SK-N-SH (cell line): Measurements from ENCODE around the gene GHRL. TPM values are rescaled to one million over a fixed set of nuclear protein-coding genes. Genes with fewer than 3 reads are reported as not detected.

ENCODE experiments used
- CTCF ChIA-PET: fragments of 300-600, 350-600 bp; formaldehyde crosslinking; extraction: SDS; loops from one replicate; lab custom pipeline; 2021; lab: Yijun Ruan, JAX
- POLR2A ChIA-PET: fragments of 350-600 bp; sonication (Branson Sonifier 250); formaldehyde crosslinking; extraction: SDS; loops from one replicate; lab custom pipeline; 2020; ENCODE audit warnings: antibody characterized with exemption, inconsistent platforms; lab: Yijun Ruan, JAX
- DNase-seq: peaks from one replicate; pipeline ENCODE4 v3.0.0; 2012
- H2AFZ ChIP-seq: fragments of 200-600 bp; sonication (generic); 2 replicates; pipeline ENCODE4 v1.8.1; 2016; ENCODE audit warnings: antibody characterized with exemption, mild to moderate bottlenecking, low read depth
- H3F3A ChIP-seq: fragments of 200-600 bp; sonication (generic); replicated peaks from 2 replicates; pipeline ENCODE3; 2016; ENCODE audit warnings: antibody characterized with exemption, mild to moderate bottlenecking; ENCODE audit not compliant: insufficient read depth
- H3K27ac ChIP-seq, 2 experiments: fragments of 200-500 bp in 1 of 2; fragments of 200-600 bp in 1 of 2; sonication (Bioruptor generic) in 1 of 2; sonication (generic), shearing (Covaris generic) in 1 of 2; 2 replicates each; pipeline versions ENCODE4 v1.5.1 to v1.6.1; 2014 to 2016; ENCODE audit warnings: low read depth in 2 of 2, inconsistent platforms in 1 of 2, low read length in 1 of 2, mild to moderate bottlenecking in 1 of 2, mixed read lengths in 1 of 2
- H3K27me3 ChIP-seq: fragments of 200-600 bp; sonication (generic), shearing (Covaris generic); 2 replicates; pipeline ENCODE4 v1.6.1; 2016; ENCODE audit warnings: mixed run types; ENCODE audit not compliant: insufficient read depth
- H3K36me3 ChIP-seq, 2 experiments: fragments of 200-500 bp in 1 of 2; fragments of 200-600 bp in 1 of 2; sonication (Bioruptor generic) in 1 of 2; sonication (generic) in 1 of 2; replicated peaks in 1 of 2; 2 replicates each; pipeline versions ENCODE3 to v1.5.1; 2014 to 2016; ENCODE audit warnings: low read length in 1 of 2, mild to moderate bottlenecking in 1 of 2; ENCODE audit not compliant: insufficient read depth in 2 of 2, control insufficient read depth in 1 of 2
- H3K4me1 ChIP-seq, 2 experiments: fragments of 200-500 bp in 1 of 2; fragments of 200-600 bp in 1 of 2; sonication (Bioruptor generic) in 1 of 2; sonication (generic), shearing (Covaris generic) in 1 of 2; 2 replicates each; pipeline versions ENCODE4 v1.5.1 to v1.6.1; 2014 to 2016; ENCODE audit warnings: low read depth in 1 of 2, low read length in 1 of 2, mixed run types in 1 of 2; ENCODE audit not compliant: insufficient read depth in 2 of 2, control insufficient read depth in 1 of 2
- H3K4me2 ChIP-seq: fragments of 200-600 bp; sonication (generic), shearing (Covaris generic); 2 replicates; pipeline ENCODE4 v1.6.1; 2017; ENCODE audit warnings: mixed run types
- H3K4me3 ChIP-seq, 2 experiments: fragments of 200-500 bp in 1 of 2; fragments of 200-600 bp in 1 of 2; sonication (Bioruptor generic) in 1 of 2; sonication (generic), shearing (Covaris generic) in 1 of 2; 2 replicates each; pipeline versions ENCODE4 v1.5.1 to v1.8.1; 2014 to 2016; ENCODE audit warnings: low read depth in 2 of 2, inconsistent platforms in 1 of 2, low read length in 1 of 2, mild to moderate bottlenecking in 1 of 2, mixed read lengths in 1 of 2, moderate library complexity in 1 of 2
- H3K79me2 ChIP-seq: fragments of 200-600 bp; sonication (generic); 2 replicates; pipeline ENCODE4 v1.8.1; 2017; ENCODE audit warnings: mild to moderate bottlenecking; ENCODE audit not compliant: insufficient read depth
- H3K9ac ChIP-seq: fragments of 200-600 bp; sonication (generic); 2 replicates; pipeline ENCODE4 v1.6.1; 2017; ENCODE audit warnings: mixed run types
- H3K9me2 ChIP-seq: fragments of 200-600 bp; sonication (generic); 2 replicates; pipeline ENCODE4 v1.6.1; 2017; ENCODE audit warnings: mixed run types
- H3K9me3 ChIP-seq: fragments of 200-600 bp; sonication (generic); 2 replicates; pipeline ENCODE4 v1.6.1; 2017; ENCODE audit warnings: mixed run types, mild to moderate bottlenecking, moderate library complexity
- H4K20me1 ChIP-seq: fragments of 200-600 bp; sonication (generic); 2 replicates; pipeline ENCODE4 v1.6.1; 2017; ENCODE audit warnings: mild to moderate bottlenecking, mixed run types; ENCODE audit not compliant: insufficient read depth
- FOXM1 ChIP-seq: IDR thresholded peaks from 2 replicates; pipeline ENCODE4 v1.4.0; 2012; ENCODE audit warnings: low read depth, mild to moderate bottlenecking
- GATA2 ChIP-seq: sonication (generic); formaldehyde crosslinking; IDR thresholded peaks from 2 replicates; pipeline ENCODE4 v1.5.0; 2020; ENCODE audit warnings: mild to moderate bottlenecking, missing genetic modification reagents
- MEF2A ChIP-seq: IDR thresholded peaks from 2 replicates; pipeline ENCODE4 v1.4.0; 2012; ENCODE audit warnings: low read depth, borderline replicate concordance
- MXI1 ChIP-seq: IDR thresholded peaks from 2 replicates; pipeline ENCODE4 v1.6.1; 2012; ENCODE audit warnings: mild to moderate bottlenecking, low read depth, low read length, improper control_type of control experiment
- NFIC ChIP-seq: IDR thresholded peaks from 2 replicates; pipeline ENCODE4 v1.4.0; 2012; ENCODE audit warnings: borderline replicate concordance
- RAD21 ChIP-seq: IDR thresholded peaks from 2 replicates; pipeline ENCODE4 v1.6.1; 2012; ENCODE audit warnings: mild to moderate bottlenecking, low read length
- SIN3A ChIP-seq: IDR thresholded peaks from 2 replicates; pipeline ENCODE4 v1.6.1; 2012; ENCODE audit warnings: low read depth, mild to moderate bottlenecking, low read length, moderate library complexity, borderline replicate concordance
- SMC3 ChIP-seq: IDR thresholded peaks from 2 replicates; pipeline ENCODE4 v1.6.1; 2012; ENCODE audit warnings: low read depth, low read length, improper control_type of control experiment
- TAF1 ChIP-seq: IDR thresholded peaks from 2 replicates; pipeline ENCODE4 v1.6.1; 2012; ENCODE audit warnings: low read depth, mild to moderate bottlenecking, low read length, moderate library complexity, borderline replicate concordance
- TEAD4 ChIP-seq: IDR thresholded peaks from 2 replicates; pipeline ENCODE4 v1.4.0; 2012; ENCODE audit warnings: mild to moderate bottlenecking, borderline replicate concordance; ENCODE audit not compliant: insufficient read depth
- WGBS: methylation state at CpG from one replicate; pipeline ENCODE4 v1.1.6; 2017; ENCODE audit warnings: low lambda C conversion rate; 5-methylcytosine and 5-hydroxymethylcytosine counted together
- polyA plus RNA-seq, 3 experiments: library from polyadenylated mRNA; depleted of rRNA; stranded (reverse); fragments of >200 nt; gene quantifications; 2 replicates each; pipeline ENCODE4 v1.2.3, GENCODE V29; 2012
- TF ChIP-seq, protein P1 (sequence below): IDR thresholded peaks from 2 replicates; pipeline ENCODE4; 2012
- TF ChIP-seq, protein P2 (sequence below): IDR thresholded peaks from 2 replicates; pipeline ENCODE4 v1.4.0; 2012; ENCODE audit warnings: low read depth
- TF ChIP-seq, protein P3 (sequence below): IDR thresholded peaks from 2 replicates; pipeline ENCODE4 v1.6.1; 2012; ENCODE audit warnings: mild to moderate bottlenecking, low read depth, low read length, moderate library complexity
- TF ChIP-seq, protein P4 (sequence below): fragments of 150-350 bp; IDR thresholded peaks from 2 replicates; pipeline ENCODE4 v1.6.1; 2017; ENCODE audit warnings: antibody characterized with exemption, low read length, low read depth, borderline replicate concordance
- TF ChIP-seq, protein P5 (sequence below): IDR thresholded peaks from 2 replicates; pipeline ENCODE4 v1.4.0; 2012; ENCODE audit warnings: low read depth, borderline replicate concordance

Gene GHRL
- polyA plus RNA-seq, 1 of the 3 experiments (the other 2 are of a cell fraction) = not detected

DNA sequence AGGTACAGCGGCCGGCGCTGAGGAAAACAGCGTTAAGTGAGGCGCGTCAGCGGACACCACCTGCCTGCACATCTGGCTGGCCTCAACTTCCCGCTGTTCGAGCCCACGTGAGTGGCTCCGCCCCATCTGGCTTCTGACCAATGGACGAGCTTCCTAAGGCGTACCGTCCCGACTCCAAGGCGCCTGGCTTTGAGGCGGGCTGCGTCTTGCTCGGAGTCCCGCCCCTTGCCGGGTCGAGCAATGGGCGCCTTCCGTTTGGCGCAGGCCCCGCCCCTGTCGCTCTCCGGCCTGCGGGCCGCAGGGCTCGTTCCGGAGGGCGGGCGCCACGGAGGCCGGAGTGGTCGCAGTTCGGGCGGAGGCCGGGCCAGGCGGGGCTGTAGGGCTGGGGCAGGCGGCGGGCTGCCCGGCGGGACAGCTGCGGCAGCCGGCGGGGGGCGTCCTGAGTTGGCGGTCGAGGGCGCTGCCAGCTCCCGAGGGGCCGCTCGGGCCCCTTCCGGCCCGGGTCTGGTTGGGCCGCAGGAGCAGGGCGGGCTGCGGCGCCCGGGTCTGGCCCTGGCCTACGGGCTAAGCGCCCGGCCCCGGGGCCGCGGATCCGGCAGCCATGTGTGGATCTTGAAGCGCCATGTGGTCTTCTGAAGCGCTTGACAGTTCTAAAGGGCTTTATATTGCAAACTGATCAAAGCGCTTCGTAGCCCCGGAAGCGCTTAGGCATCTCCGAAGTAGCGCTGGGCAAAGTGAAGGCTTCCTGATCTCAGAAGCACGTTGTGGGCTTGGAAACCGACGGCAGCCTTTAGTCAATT, 44.4 kb downstream of the GHRL start, which contains the start of gene TATDN2 (continued):
- TF ChIP-seq, protein P1, sequence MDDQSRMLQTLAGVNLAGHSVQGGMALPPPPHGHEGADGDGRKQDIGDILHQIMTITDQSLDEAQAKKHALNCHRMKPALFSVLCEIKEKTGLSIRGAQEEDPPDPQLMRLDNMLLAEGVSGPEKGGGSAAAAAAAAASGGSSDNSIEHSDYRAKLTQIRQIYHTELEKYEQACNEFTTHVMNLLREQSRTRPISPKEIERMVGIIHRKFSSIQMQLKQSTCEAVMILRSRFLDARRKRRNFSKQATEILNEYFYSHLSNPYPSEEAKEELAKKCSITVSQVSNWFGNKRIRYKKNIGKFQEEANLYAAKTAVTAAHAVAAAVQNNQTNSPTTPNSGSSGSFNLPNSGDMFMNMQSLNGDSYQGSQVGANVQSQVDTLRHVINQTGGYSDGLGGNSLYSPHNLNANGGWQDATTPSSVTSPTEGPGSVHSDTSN = 0 out of 2 replicates have a peak, but pooled peaks have one; percentile 15
- TF ChIP-seq TEAD4 = no peak
- TF ChIP-seq MXI1 = peak; percentile 93
- TF ChIP-seq, protein P2, sequence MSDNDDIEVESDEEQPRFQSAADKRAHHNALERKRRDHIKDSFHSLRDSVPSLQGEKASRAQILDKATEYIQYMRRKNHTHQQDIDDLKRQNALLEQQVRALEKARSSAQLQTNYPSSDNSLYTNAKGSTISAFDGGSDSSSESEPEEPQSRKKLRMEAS = peak; percentile 94
- TF ChIP-seq SMC3 = no peak
- peak; percentile 50; the same call in 1 of the 2 replicates for TF ChIP-seq TAF1
- TF ChIP-seq, protein P3, sequence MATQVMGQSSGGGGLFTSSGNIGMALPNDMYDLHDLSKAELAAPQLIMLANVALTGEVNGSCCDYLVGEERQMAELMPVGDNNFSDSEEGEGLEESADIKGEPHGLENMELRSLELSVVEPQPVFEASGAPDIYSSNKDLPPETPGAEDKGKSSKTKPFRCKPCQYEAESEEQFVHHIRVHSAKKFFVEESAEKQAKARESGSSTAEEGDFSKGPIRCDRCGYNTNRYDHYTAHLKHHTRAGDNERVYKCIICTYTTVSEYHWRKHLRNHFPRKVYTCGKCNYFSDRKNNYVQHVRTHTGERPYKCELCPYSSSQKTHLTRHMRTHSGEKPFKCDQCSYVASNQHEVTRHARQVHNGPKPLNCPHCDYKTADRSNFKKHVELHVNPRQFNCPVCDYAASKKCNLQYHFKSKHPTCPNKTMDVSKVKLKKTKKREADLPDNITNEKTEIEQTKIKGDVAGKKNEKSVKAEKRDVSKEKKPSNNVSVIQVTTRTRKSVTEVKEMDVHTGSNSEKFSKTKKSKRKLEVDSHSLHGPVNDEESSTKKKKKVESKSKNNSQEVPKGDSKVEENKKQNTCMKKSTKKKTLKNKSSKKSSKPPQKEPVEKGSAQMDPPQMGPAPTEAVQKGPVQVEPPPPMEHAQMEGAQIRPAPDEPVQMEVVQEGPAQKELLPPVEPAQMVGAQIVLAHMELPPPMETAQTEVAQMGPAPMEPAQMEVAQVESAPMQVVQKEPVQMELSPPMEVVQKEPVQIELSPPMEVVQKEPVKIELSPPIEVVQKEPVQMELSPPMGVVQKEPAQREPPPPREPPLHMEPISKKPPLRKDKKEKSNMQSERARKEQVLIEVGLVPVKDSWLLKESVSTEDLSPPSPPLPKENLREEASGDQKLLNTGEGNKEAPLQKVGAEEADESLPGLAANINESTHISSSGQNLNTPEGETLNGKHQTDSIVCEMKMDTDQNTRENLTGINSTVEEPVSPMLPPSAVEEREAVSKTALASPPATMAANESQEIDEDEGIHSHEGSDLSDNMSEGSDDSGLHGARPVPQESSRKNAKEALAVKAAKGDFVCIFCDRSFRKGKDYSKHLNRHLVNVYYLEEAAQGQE = no peak
- TF ChIP-seq SIN3A = peak; percentile 41; the same call in 1 of the 2 replicates
- TF ChIP-seq, all 33 proteins: peak for 11

DNA sequence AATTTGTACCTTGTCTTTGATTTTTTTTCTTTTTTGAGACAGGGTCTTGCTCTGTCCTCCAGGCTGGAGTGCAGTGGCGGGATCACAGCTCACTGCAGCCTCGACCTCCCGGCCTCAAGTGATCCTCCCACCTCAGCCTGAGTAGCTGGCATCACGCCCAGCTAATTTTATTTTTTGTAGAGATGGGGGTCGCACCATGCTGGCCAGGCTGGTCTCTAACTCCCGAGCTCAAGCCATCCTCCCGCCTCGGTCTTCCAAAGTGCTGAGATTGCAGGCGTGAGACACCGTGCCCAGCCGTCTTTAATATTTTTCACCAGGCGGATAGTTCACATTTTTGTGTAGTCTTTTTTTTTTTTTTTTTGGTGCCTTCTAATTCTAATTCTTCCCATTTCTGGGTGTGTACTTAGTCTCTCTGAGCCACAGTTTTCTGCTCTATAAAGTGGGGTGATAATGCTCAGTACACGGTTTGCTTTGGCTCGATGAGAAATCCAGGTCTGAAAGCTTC, 45.0 kb downstream of the GHRL start:
- H3K36me3 ChIP-seq = peaks cover 2 to 34% of the 10 kb centered on the region in 2 experiments
- TF ChIP-seq, protein P4, sequence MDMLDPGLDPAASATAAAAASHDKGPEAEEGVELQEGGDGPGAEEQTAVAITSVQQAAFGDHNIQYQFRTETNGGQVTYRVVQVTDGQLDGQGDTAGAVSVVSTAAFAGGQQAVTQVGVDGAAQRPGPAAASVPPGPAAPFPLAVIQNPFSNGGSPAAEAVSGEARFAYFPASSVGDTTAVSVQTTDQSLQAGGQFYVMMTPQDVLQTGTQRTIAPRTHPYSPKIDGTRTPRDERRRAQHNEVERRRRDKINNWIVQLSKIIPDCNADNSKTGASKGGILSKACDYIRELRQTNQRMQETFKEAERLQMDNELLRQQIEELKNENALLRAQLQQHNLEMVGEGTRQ = no peak
- TF ChIP-seq, protein P1 = no peak
- TF ChIP-seq GATA2 (no peak), SMC3 (no peak), MEF2A (no peak), FOXM1 (no peak), RAD21 (no peak), NFIC (no peak)
- TF ChIP-seq, protein P5, sequence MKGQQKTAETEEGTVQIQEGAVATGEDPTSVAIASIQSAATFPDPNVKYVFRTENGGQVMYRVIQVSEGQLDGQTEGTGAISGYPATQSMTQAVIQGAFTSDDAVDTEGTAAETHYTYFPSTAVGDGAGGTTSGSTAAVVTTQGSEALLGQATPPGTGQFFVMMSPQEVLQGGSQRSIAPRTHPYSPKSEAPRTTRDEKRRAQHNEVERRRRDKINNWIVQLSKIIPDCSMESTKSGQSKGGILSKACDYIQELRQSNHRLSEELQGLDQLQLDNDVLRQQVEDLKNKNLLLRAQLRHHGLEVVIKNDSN = no peak
- TF ChIP-seq, all 33 proteins: peak for 0
- Histone ChIP-seq H3F3A (peaks cover 4% of the 10 kb centered on the region), H3K27me3 (no peaks in the 10 kb centered on the region), H3K9me3 (peaks cover 15% of the 10 kb centered on the region; the same call in 1 of the 2 replicates), H3K79me2 (peaks cover 43% of the 10 kb centered on the region), H3K9me2 (no peaks in the 10 kb centered on the region), H3K27ac (peak overlapping the region in 1 of 2 experiments; percentile 65; a peak in 2 of 4 replicates), H3K4me2 (peak overlapping the region; percentile 93), H3K9ac (no peak overlapping the region), H3K4me1 (peaks cover 9 to 11% of the 10 kb centered on the region in 2 experiments; a peak in 3 of 4 replicates), H4K20me1 (peaks cover 5% of the 10 kb centered on the region; the same call in 1 of the 2 replicates), H3K4me3 (peak overlapping the region; percentile 76 to 96), H2AFZ (peak overlapping the region; percentile 100)
- CTCF ChIA-PET = interaction anchor here (0.9 to 1.5 kb wide), 4 partner anchors 11 to 491 kb away, joined by 3 to 4 read pairs (median 3); no protein-coding TSS in a partner anchor
- WGBS = 28% methylated on average over 14 of the region's 14 CpGs
- DNase-seq = no peak
- POLR2A ChIA-PET = interaction anchor here (0.8 to 1.3 kb wide), 3 partner anchors 16 to 455 kb away, joined by 4 to 5 read pairs (median 5); partner anchors contain the start of genes ARPC4 and CRELD1
